LoVo (cell line): ENCODE data around the gene MYO10.
"Not testable (repeated sequence)": the region's sequence is repeated elsewhere in the genome, so short reads cannot be mapped to it uniquely, and the experiment has no call there.

Experiments used
- DNase-seq: peaks from one replicate; pipeline ENCODE4 v3.0.0-alpha.2; 2016; ENCODE audit warnings: low spot score

MYO10 gene

DNA sequence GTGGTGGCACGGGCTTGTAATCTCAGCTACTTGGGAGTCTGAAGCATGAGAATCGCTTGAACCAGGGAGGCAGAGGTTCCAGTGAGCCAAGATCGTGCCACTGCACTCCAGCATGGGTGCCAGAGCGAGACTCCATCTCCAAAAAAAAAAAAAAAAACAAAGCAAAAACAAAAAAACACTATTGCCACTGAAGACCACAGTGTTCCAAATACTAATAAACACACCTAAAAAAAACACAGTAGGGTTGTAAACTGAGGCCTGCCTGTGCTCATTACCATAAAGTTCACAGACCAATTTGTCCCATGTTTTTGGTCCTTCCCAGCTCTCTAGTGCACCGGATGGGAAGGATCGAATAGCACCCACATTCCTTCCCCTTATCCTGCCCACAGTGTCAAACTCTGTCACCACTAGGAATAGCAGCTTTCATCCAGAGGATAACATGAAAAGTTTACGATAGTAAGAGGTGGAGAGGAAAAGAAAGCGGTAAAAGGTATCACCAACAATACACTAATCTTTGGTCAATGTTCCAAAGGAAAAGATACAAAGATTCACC, 49.2 kb downstream of the MYO10 start:
- DNase-seq, result no peak

- DNase-seq, result no peak
Measured at GRCh38 chr5:16886366-16886736, 49.7 kb downstream of the MYO10 start.

- no peak for DNase-seq
Measured at GRCh38 chr5:16885635-16886365, 50.3 kb downstream of the MYO10 start.

DNA sequence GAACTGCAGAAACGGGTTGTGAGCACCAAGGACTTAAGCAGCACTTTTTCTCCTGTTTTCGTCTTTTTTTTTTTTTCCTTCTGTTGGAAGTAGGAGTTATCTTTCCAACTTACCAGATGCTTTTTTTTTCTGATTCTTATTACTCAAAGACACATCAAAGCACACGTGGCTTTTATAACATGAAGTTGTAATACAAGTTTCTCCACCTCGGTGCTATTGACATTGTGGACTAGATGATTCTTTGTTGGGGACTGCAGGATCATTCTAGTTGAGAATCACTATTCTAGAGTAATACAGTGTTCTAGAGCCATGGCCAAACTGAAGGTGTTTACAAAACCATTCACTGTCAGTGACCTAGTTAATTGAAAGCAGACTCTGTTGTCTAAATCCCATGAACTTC, 51.5 kb downstream of the MYO10 start:
- no peak for DNase-seq

GRCh38 chr5:16883806-16884205, 52.3 kb downstream of the MYO10 start:
- no peak for DNase-seq

DNA sequence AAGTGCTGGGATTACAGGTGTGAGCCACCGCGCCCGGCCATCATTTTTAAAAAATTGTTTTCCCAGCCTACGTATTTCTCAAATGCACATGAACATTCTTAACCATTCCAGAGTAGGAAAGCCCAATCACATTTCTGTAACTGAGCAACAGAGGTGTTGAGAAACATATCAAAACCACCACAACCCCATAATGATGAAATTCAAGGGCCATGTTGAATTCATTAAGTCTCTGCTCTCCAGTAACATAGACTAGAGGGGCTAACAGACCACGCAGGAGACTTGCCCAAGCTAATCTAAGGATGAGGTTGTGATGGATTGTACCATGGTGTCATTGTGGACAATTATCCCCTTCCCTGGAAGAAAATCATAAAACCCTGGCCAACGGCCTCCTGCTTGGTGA, 52.9 kb downstream of the MYO10 start:
- DNase-seq, result no peak

DNA sequence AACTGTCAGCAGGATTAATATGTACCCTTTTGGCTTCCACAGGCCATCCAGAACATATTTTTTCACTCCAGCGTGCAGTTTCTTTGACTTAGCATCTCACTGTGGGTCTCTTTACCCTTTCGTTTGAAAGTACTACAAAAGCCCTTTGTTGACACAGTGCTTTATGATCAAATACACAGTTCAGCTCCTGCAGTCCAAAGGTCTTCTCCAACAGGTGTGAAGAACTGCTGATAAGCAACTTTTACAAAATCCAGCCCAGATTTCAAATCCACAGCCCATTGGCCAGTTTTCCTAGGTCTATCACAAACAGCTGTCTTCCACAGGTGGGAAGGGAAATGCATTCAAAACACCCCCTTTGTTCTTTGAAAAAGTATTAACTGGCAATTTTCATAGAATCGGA, 54.8 kb downstream of the MYO10 start:
- peak; percentile 74 for DNase-seq

DNA sequence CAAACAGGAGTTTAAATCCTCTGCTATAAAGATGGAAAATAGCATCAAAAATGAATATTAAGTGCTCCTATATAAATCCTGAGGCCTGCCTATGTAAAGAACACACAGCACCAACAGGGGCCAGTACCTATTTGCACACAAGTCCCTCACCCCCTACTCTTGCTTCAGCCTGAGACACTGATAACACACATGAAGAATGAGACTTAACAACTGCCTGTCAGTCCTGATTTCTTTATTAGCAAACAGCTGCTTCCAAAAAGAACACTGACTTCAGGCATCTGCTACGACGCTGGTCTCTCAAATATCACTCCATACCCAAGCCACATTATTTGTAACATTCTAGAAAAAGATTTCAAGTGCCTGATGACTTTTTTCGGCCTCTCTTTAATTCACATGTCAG, 55.5 kb downstream of the MYO10 start:
- no peak for DNase-seq

DNA sequence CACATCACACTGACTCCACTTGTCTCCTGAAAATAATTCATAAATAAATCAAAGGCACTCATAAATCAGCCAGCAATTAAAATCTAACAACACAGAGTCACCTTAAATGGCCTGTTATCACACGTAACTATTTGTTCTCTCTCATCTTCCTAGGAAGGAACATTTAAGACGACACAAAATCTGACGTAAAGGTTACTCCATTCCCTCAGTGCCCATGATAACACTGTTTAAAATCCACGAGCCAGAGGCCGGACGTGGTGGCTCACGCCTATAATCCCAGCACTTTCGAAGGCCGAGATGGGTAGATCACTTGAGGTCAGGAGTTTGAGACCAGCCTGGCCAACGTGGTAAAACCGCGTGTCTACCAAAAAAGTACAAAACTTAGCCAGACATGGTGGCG, 56.4 kb downstream of the MYO10 start:
- no peak for DNase-seq

DNA sequence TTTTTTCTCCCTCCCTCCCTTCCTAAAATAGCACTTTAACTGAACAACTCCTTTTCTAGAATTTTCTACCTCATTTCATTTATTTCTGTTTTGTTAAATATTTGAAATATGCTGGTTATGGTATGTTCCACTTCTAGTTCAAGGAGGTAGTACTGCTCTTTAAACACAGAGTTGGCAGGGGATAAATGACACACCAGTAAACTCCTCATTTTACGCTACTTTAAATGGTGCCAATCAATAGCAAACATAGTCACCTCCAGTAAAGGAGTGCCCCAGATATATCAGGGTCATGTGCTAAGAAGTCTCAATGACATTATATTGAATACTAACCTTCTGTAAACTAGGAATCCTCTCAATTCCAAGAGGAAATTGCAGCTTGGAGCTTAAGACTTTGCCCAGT, 56.9 kb downstream of the MYO10 start:
- DNase-seq, result no peak

GRCh38 chr5:16877267-16877935, 58.7 kb downstream of the MYO10 start:
- DNase-seq, result no peak

DNA sequence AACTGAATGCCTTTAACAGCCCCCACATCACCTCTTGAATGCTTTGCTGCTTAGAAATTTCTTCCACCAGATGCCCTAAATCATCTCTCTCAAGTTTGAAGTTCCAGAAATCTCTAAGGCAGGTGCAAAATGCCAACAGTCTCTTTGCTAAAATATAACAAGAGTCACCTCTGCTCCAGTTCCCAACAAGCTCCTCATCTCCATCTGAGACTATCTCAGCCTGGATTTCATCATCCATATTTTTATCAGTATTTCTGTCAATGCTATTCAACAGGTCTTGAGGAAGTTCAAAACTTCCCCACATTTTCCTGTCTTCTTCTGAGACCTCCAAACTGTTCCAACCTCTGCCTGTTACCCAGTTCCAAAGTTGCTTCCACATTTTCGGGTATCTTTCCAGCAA, 61.7 kb downstream of the MYO10 start:
- DNase-seq, result not testable (repeated sequence)

DNA sequence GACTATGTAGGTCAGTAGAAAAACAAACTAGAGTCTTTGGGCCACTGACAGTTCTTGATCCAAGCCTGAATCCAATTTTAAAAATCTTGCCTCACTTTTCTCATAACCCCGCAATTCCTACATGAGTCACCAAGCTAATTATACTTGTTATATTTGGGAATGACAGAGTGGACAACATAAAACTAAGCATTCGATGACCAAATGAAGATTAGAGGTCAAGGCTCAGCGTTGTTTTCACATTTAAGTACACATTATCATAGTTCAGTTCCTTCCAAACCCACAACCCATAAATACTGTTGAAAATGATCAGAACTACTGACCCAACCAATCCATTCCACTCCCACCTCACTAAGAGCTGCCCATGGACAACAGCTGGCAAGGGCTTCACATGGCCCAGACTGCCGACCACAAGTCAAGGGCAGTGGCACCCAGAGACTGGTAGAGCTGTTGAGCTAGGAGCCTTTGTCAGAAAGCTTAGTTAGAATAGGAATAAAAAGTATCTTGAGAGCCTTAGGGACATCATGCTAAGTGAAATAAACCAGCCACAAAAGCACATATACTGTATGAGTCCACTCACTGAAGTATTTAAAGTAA, 64.2 kb downstream of the MYO10 start:
- no peak for DNase-seq

- DNase-seq, result no peak
Measured at GRCh38 chr5:16870878-16871277, 65.2 kb downstream of the MYO10 start.

DNA sequence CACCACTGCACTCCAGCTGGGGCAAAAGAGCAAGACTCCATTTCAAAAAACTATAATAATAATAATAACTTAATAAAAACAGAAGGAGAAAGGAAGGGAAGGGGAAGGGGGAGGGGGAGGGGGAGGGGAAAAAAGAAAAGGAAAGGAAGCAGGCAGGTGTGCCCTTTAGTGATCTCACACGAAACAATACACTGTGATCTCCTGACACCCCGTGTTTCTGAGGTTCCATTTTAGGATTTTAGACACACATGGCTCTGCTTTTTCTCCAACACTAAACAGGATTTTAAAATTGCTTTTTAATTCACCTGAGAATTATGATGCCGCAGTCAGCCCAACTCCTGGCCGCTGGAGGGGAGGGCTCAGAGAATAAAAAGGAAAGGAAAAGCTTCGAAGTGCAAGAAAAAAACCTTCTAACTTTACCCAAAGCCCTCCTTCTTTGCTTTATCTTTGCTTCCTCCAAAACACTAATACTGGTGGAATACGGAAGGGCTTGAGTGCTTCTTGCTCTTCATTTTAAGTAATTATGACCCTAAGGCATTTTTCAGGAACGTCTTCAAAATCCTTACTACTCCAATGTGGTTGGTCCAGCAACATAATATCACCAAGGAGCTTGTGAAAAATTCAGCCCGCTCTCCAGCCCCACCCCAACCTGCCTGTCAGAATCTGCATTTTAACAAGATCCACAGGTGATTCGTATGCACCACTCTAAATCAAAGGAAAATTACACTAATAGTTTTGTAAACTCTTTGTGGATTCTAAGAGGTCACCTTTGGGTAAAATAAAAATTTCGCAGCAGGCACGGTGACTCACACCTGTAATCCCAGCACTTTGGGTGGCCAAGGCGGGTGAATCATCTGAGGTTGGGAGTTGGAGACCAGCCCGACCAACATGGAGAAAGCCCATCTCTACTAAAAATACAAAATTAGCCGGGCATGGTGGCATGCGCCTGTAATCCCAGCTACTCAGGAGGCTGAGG, 66.0 kb downstream of the MYO10 start:
- peak; percentile 69 for DNase-seq

- DNase-seq, result no peak
Measured at GRCh38 chr5:16867577-16867953, 68.5 kb downstream of the MYO10 start.

- no peak for DNase-seq
Measured at GRCh38 chr5:16866795-16867576, 69.1 kb downstream of the MYO10 start.

- DNase-seq, result no peak
Measured at GRCh38 chr5:16866273-16866672, 69.8 kb downstream of the MYO10 start.

DNA sequence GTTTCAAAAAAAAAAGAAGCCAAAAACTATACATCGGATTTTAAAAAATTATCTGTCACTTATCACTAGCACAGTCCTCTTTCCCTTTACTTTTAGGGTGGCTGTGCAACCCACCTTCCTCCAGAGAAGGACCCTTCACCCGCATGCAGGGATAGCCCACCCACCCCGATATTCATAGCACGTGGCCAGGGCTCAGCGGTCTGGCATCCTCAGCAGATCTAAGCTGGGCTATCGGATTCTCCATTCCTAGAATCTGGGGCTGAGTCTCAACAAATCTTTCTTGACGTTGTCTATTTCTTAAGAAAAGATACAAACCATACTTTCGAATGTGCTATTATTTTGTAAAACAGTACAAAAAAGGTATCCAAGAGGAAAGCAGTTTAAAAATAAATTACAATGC, 70.9 kb downstream of the MYO10 start:
- no peak for DNase-seq

GRCh38 chr5:16864631-16865131, 71.4 kb downstream of the MYO10 start:
- no peak for DNase-seq

- no peak for DNase-seq
Measured at GRCh38 chr5:16863469-16863946, 72.6 kb downstream of the MYO10 start.
